Adrenal gland (tissue), 12 donors: ENCODE measurements around the gene DNMBP. TPM values are rescaled to one million over a fixed set of nuclear protein-coding genes. Genes with fewer than 3 reads are reported as not detected.
"Not testable (repeated sequence)": the region's sequence is repeated elsewhere in the genome, so short reads cannot be mapped to it uniquely, and the experiment has no call there.

Experiments used
- DNase-seq, 7 donors: peaks; one replicate each; pipeline ENCODE4 v3.0.0-alpha.2; 2019 to 2020
- H3K27ac ChIP-seq, 5 donors: fragments of 200-600 bp; sonication (generic) in 4 of 5; 1 replicate in 3 of 5; 2 replicates in 2 of 5; pipeline versions ENCODE4 v1.5.1 to v1.8.0; 2016 to 2020; ENCODE audit warnings: mild to moderate bottlenecking in 1 of 5
- H3K27me3 ChIP-seq: fragments of 200-600 bp; 2 replicates; pipeline ENCODE4 v1.8.0; 2021
- H3K36me3 ChIP-seq, 2 donors: fragments of 200-600 bp; replicated peaks in 1 of 2; 1 replicate in 1 of 2; 2 replicates in 1 of 2; pipeline versions ENCODE4 v1.5.1 to v1.8.0; 2018 to 2022
- H3K4me1 ChIP-seq, 2 donors: fragments of 200-600 bp; replicated peaks in 1 of 2; 1 replicate in 1 of 2; 2 replicates in 1 of 2; pipeline versions ENCODE4 v1.5.1 to v1.8.0; 2018 to 2021
- H3K4me3 ChIP-seq, 4 donors: fragments of 200-600 bp; sonication (generic) in 3 of 4; one replicate each; pipeline ENCODE4 v1.5.1; 2016 to 2018
- H3K9me3 ChIP-seq, 3 donors: fragments of 200-600 bp; sonication (generic) in 1 of 3; replicated peaks in 1 of 3; 1 replicate in 2 of 3; 2 replicates in 1 of 3; pipeline versions ENCODE4 v1.5.1 to v1.8.0; 2016 to 2021
- POLR2A ChIP-seq, 2 donors: fragments of 450-650 bp; IDR thresholded peaks; one replicate each; pipeline ENCODE4 v1.6.1; 2017; ENCODE audit warnings: antibody characterized with exemption in 2 of 2, mild to moderate bottlenecking in 2 of 2, moderate library complexity in 1 of 2
- WGBS, 4 donors: extraction: QIAGEN DNeasy Blood & Tissue Kit in 2 of 4; methylation state at CpG; one replicate each; pipeline versions ENCODE4 v1.1.5 to v1.1.7; 2013 to 2017; 5-methylcytosine and 5-hydroxymethylcytosine counted together
- intact Hi-C, 2 donors: fragments of 100-400 bp; cut with DNase I; formaldehyde crosslinking; loops; one replicate each; pipeline versions ENCODE4 v1.14.1 to v1.15.0; 2022 to 2023
- polyA plus RNA-seq, 3 donors: library from polyadenylated mRNA; stranded (reverse); fragments of 200-250 nt in 2 of 3; fragments of 350-450 nt in 1 of 3; fragmentation: Illumina TruSeq in 1 of 3; extraction: RNeasy Lipid Tissue Mini Kit (QIAGEN cat#74804) in 1 of 3; gene quantifications; one replicate each; pipeline ENCODE4 v1.2.3, GENCODE V29; 2013 to 2014
- total RNA-seq, 9 donors: library from RNA; depleted of rRNA in 4 of 9; stranded (reverse); fragments of >200 nt in 4 of 9; fragments of 120-200 nt in 1 of 9; fragmentation: NEBNext Ultra II Directional in 1 of 9; extraction: Animal tissue kit (Norgen Biotek cat#: 25700) in 1 of 9; gene quantifications; one replicate each; pipeline versions ENCODE4 v1.1.0 to v1.2.4, GENCODE V29; 2013 to 2023
- TF ChIP-seq, protein P1 (sequence below), 6 experiments: fragments of 450-650 bp in 4 of 6; fragments of 200-600 bp in 2 of 6; sonication (generic) in 1 of 6; IDR thresholded peaks; 1 replicate in 5 of 6; 2 replicates in 1 of 6; pipeline versions ENCODE4 v1.5.1 to v1.8.0; 2016 to 2021; ENCODE audit warnings: antibody characterized with exemption in 6 of 6, mild to moderate bottlenecking in 2 of 6, moderate library complexity in 1 of 6
- donor health status: healthy with polysubstance abuse.
- donor health status: Bipolar disorder and iron deficiency.
- donor health status: DM: yes; HTN: yes; CAD: no.
- donor health status: DM: no; HTN: no; CAD: no.
- donor health status: DM: no; HTN: no; CAD: no.
- donor health status: DM: yes; HTN: yes; CAD: no.

The DNMBP gene
- total and polyA plus RNA-seq, 12 donors, result 5.7 to 17.9 (median 12.0) TPM

GRCh38 chr10:99965700-99966099 lies 44.0 kb downstream of the DNMBP start:
- peaks cover 0 to 28% of the 10 kb centered on the region in 2 donors for H3K36me3 ChIP-seq
- no peak overlapping the region for H3K4me3 ChIP-seq
- no peak for DNase-seq
- H3K27ac ChIP-seq, result peak overlapping the region in 1 of 5 donors; percentile 27
- WGBS, 4 donors, result 89 to 95% (median 92%) methylated on average over 4 of the region's 4 CpGs
- no peaks in the 10 kb centered on the region for H3K9me3 ChIP-seq
- TF ChIP-seq, protein P1, sequence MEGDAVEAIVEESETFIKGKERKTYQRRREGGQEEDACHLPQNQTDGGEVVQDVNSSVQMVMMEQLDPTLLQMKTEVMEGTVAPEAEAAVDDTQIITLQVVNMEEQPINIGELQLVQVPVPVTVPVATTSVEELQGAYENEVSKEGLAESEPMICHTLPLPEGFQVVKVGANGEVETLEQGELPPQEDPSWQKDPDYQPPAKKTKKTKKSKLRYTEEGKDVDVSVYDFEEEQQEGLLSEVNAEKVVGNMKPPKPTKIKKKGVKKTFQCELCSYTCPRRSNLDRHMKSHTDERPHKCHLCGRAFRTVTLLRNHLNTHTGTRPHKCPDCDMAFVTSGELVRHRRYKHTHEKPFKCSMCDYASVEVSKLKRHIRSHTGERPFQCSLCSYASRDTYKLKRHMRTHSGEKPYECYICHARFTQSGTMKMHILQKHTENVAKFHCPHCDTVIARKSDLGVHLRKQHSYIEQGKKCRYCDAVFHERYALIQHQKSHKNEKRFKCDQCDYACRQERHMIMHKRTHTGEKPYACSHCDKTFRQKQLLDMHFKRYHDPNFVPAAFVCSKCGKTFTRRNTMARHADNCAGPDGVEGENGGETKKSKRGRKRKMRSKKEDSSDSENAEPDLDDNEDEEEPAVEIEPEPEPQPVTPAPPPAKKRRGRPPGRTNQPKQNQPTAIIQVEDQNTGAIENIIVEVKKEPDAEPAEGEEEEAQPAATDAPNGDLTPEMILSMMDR (IDR thresholded peaks at IDR 0.05), result no peak
- no peak for TF ChIP-seq POLR2A (IDR thresholded peaks at IDR 0.05)
- H3K27me3 ChIP-seq, result no peaks in the 10 kb centered on the region
- intact Hi-C loops, result no loop called here
- peaks cover 0 to 26% of the 10 kb centered on the region in 2 donors for H3K4me1 ChIP-seq

- DNase-seq, result no peak
- no peaks in the 10 kb centered on the region for H3K9me3 ChIP-seq
- H3K36me3 ChIP-seq, result peaks cover 0 to 20% of the 10 kb centered on the region in 2 donors
- H3K4me3 ChIP-seq, result no peak overlapping the region
- intact Hi-C loops, result no loop called here
- WGBS, 4 donors, result 92 to 98% (median 95%) methylated on average over 7 of the region's 7 CpGs
- H3K27me3 ChIP-seq, result no peaks in the 10 kb centered on the region
- peaks cover 0 to 26% of the 10 kb centered on the region in 2 donors for H3K4me1 ChIP-seq
- TF ChIP-seq POLR2A (IDR thresholded peaks at IDR 0.05), result no peak
- TF ChIP-seq, protein P1 (IDR thresholded peaks at IDR 0.05), result peak in 1 of 6 experiments; percentile 17
- H3K27ac ChIP-seq, result no peak overlapping the region
Observed at GRCh38 chr10:99964791-99965190, 45.0 kb downstream of the DNMBP start.

- H3K27me3 ChIP-seq, H3K36me3 ChIP-seq, intact Hi-C loops, H3K4me3 ChIP-seq, H3K9me3 ChIP-seq, DNase-seq: not testable (repeated sequence)
- Histone ChIP-seq H3K4me1 (peaks cover 0 to 26% of the 10 kb centered on the region in 2 donors), H3K27ac (peak overlapping the region in 1 of 5 donors; percentile 34)
- WGBS, 4 donors, result 51 to 71% (median 55%) methylated on average over 3 to 4 of the region's 7 CpGs
Observed at GRCh38 chr10:99963467-99964165, 46.1 kb downstream of the DNMBP start.

DNA sequence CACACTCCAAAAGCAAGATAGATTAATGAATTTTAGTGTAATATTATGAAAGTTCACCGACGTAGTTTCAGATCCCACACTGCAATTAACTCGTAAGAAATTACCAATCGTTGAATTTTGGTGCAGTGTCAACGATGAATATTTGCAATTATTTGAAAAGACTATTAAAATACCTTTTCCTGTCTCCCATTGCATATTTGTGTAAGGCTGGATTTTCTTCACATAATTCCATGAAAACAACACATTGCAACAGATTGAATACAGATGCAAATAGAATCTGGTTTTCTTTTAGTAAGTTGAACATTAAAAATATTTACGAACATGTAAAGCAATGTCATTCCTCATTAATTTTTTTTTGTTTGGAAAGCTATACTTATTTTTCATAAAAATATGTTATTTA lies 50.9 kb downstream of the DNMBP start:
- no peaks in the 10 kb centered on the region for H3K9me3 ChIP-seq
- no peaks in the 10 kb centered on the region for H3K27me3 ChIP-seq
- WGBS, 4 donors, result 86 to 90% (median 88%) methylated on average over 6 of the region's 6 CpGs
- DNase-seq, result no peak
- H3K4me1 ChIP-seq, result peaks cover 0 to 4% of the 10 kb centered on the region in 2 donors
- H3K27ac ChIP-seq, result no peak overlapping the region
- intact Hi-C loops, result no loop called here
- no peak overlapping the region for H3K4me3 ChIP-seq
- no peak for TF ChIP-seq POLR2A (IDR thresholded peaks at IDR 0.05)
- TF ChIP-seq, protein P1 (IDR thresholded peaks at IDR 0.05), result no peak
- H3K36me3 ChIP-seq, result peaks cover 0 to 19% of the 10 kb centered on the region in 2 donors

DNA sequence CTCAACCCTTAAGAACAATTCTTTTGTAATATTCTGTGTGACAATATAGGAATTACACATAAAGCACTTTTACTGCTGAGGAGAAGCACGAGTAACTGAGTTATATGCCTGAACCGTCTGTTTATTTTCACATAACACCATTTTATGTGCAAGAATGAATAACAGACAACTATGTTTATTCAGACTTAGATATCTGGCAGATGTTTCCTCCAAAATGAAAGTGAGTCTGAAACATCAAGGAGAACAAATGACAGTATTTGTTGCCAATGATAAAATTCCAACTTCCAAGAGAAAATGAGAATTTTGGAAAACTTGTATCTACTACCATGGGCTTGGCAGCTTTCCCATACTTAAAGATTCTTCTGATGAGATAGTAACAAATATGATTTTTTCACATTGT lies 51.4 kb downstream of the DNMBP start:
- peaks cover 0 to 19% of the 10 kb centered on the region in 2 donors for H3K36me3 ChIP-seq
- no peak overlapping the region for H3K27ac ChIP-seq
- H3K4me3 ChIP-seq, result no peak overlapping the region
- no peak for TF ChIP-seq POLR2A (IDR thresholded peaks at IDR 0.05)
- TF ChIP-seq, protein P1 (IDR thresholded peaks at IDR 0.05), result no peak
- H3K27me3 ChIP-seq, result no peaks in the 10 kb centered on the region
- H3K4me1 ChIP-seq, result peaks cover 0 to 3% of the 10 kb centered on the region in 2 donors
- WGBS, 4 donors, result 52 to 69% (median 62%) methylated on average over 2 of the region's 2 CpGs
- H3K9me3 ChIP-seq, result no peaks in the 10 kb centered on the region
- intact Hi-C loops, result no loop called here
- no peak for DNase-seq

DNA sequence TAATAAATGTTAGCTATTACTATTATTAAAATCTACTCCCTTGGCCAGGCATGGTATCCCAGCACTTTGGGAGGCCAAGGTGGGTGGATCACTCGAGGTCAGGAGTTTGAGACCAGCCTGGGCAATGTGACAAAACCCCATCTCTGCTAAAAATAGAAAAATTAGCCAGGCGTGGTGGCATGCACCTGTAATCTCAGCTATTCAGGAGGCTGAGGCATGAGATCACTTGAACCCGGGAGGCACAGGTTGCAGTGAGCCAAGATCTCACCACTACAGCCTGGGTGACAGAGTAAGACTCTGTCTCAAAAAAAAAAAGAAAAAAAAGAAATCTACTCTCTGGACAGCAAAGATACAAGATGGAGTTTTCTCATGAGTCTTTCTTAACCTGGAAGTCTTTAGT lies 56.2 kb downstream of the DNMBP start:
- H3K36me3 ChIP-seq, result peaks cover 0 to 19% of the 10 kb centered on the region in 2 donors

More for the DNA sequence above, 56.2 kb downstream of the DNMBP start:
- H3K4me1 ChIP-seq, H3K27ac ChIP-seq, DNase-seq, H3K4me3 ChIP-seq, H3K27me3 ChIP-seq, intact Hi-C loops, H3K9me3 ChIP-seq: not testable (repeated sequence)
- WGBS, 4 donors, result 93 to 97% (median 96%) methylated on average over 3 of the region's 3 CpGs
